HG02759 (cell line): ENCODE data around the gene CCNY.
"Not testable (repeated sequence)": the region's sequence is repeated elsewhere in the genome, so short reads cannot be mapped to it uniquely, and the experiment has no call there.

Experiments
- ATAC-seq: cut with Tn5 transposase; IDR thresholded peaks from one replicate; pipeline ENCODE4 v1.9.1; 2021; ENCODE audit warnings: mild to moderate bottlenecking, moderate library complexity; ENCODE audit not compliant: unreplicated experiment

The CCNY gene

GRCh38 chr10:35400595-35401268, 64.4 kb downstream of the CCNY start:
- no peak for ATAC-seq

- not testable (repeated sequence) for ATAC-seq
Measured at GRCh38 chr10:35403491-35403890, 67.2 kb downstream of the CCNY start.

GRCh38 chr10:35404077-35404476, 67.8 kb downstream of the CCNY start:
- not testable (repeated sequence) for ATAC-seq

- ATAC-seq: not testable (repeated sequence)
Measured at GRCh38 chr10:35406003-35406630, 69.8 kb downstream of the CCNY start.

DNA sequence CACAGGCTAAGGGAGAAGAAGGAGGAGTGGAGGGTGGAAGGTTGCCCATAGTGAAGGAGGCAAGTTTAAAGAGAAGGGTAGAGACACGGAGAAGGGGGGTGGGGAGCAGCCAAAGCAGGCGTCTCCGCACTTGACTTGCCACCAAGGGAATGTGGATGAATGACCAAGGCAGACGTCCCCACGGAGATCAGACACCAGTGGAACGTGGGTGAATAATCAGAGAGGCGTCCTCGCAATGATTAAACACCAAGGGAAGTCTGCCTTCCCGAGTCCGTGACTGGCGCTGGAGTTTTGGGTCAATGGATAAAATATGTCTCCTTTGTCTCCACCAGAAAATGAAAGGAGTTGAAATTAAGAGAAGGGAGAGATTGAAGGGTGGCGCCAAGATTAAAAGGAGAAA, 71.4 kb downstream of the CCNY start:
- ATAC-seq: not testable (repeated sequence)

DNA sequence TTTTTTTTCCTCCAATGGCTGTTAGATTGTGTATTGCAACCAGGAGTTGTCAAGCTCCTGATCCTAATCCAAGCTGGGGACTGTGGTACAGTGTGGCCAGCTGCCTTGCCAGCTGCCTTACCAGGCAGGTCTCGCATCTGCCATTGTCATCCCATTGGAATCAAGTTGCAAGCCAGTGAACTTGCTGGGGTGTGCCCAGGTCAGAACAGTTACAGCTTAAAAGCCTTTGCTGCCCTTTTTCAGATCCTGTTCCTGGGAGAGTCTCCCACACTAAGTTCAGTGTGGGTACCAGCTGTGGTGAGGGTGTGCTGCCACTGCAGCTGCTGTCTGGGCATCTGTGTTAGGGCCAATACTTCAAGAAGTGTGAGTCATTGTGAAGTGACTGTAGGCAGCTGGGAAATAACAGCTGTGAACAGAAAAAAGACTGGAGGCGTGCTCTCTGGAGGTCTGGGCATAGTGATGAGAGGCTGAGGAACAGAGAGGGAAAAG, 72.8 kb downstream of the CCNY start:
- ATAC-seq: peak; percentile 86

DNA sequence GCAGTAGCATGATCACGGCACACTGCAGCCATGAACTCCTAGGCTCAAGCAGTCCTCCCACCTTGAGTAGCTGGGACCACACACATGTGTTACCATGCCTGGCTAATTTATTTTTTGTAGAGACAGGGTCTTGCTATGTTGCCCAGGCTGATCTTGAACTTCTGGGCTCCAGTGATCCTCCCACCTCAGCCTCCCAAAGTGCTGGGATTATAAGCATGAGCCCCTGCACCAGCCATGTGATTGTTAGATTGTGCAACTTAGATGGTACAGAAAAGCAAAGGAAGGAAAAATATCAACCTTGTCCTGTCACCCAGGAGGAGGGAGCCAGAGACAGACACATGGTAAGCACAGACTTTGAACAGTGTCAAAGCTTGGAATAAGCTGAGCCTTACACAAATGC, 73.5 kb downstream of the CCNY start:
- no peak for ATAC-seq

- no peak for ATAC-seq
Measured at GRCh38 chr10:35412003-35412723, 75.9 kb downstream of the CCNY start.

- ATAC-seq: no peak
Measured at GRCh38 chr10:35412900-35413491, 76.7 kb downstream of the CCNY start.

DNA sequence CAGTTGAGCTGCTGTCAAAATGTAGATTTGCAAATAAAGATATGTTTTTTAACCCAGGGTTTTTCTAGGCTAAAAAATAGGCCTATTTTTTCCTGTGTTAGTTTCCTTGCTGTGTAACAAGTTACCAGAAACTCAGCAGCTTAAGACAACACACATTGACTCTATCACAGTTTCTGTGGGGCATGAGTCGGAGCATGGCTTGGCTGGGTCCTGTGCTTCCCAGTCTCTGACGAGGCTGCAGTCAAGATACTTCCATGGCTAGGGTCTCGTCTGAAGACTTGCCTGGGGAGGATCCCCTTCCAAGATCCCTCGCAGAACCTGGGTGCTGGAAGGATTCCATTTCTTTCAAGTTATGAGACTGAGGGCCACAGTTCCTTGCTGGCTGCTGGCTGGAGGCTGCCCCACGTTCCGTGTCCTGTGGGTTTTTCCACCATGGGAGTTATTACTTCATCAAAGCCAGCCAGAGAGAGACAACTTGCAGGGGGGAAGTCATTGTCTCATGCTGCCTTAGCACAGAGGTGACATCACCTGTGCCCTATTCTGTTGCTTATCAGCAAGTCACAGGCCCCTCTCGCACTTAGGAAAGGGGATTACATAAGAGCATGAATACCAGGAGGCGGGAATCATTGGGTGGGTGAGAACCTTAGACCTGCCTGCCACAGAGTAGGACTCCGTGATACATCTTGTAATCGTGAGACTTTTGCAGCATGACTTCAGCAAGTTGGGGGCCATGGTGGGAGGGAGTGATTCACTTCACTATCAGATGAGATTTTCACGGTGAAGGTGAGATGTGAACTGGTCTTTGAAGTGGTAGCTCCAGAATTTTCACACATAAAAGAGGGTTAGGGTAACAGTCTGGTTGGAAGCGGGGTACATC, 77.9 kb downstream of the CCNY start:
- ATAC-seq: no peak

- ATAC-seq: no peak
Measured at GRCh38 chr10:35415505-35415904, 79.2 kb downstream of the CCNY start.

DNA sequence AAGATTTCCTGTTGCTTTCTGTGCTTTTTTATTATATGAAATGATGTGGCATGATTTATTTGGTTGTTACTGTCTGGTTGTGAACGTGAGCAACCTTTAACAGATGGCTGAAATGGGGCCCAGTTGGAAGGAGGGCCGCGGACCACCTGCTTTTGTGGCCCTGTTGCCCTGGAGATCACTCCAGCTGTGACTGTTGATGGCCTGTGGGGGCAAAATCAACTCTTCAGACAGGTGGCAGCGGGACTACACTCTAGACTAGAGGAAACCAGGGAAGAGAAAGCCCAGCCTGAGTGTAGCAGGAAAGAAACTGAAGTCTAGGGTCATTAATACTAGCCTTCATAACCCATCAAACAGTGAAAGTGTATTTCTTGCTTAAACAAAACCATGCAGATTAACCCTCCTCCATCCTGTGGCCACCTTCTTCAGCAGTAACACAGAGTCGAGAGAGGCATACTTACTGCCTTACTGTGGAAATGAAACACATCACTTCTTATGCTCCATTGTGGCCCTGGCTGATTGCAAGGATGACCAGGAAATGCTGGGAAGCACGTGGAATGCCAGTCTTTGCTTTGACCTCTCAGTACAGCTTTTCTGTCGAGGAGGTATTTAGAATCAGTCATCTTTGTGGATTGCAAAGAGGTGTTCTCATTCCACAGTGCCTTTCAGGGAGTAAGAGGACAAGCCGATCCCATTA, 80.5 kb downstream of the CCNY start:
- no peak for ATAC-seq

DNA sequence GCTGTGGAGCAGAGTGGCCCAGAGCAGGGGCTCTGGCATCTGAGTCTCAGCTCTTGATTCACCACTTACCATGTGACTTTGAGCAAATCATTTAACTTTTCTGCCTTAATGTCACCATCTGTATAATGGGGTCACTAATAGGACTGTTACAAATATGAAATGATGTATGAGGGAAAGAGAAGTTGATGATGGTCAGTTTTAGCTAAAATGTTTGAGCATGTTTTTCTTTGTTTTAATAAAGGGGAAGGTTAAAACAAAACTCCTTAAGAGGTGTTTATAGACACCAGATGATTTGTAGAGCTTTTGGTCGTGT, 81.0 kb downstream of the CCNY start:
- ATAC-seq: no peak

DNA sequence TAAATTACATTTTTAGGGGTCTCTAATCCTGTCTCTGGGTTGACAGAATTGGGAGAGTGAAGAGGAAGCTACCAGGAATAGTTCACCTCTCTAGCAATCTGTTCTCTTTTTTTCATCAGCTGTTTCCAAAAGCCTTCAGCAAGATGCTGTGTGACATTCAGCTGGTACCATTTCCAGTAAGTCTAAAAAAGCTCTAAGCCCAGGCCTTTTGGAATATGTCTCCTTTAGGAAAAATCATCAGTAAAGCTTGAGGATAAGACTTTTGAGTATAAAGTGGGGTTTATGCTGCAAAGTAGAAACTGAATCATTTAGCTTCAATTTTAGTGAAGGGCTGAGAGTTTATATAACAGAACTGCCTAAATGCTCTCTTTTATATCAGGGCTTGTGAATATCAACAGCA, 81.5 kb downstream of the CCNY start:
- ATAC-seq: no peak

- ATAC-seq: not testable (repeated sequence)
Measured at GRCh38 chr10:35418580-35418979, 82.3 kb downstream of the CCNY start.

DNA sequence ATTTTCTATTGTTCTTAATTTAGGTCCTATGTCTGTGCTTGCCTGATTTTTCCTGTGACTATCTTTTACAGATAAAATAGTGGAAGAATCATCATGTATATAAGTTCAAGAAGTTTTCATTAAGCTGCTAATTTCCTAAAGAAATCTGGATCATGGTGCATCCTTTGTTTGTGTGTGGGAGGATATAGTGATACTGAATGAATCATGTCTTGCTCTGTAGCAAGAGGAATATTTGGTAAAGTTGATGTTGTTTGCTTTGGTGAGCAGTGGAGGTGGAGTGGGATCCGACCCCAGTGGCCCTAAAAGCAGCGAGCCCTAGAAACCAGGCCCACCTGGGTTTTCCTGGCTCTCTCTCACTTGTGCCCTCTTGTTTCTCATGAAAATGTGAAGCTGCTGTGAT, 83.7 kb downstream of the CCNY start:
- no peak for ATAC-seq

GRCh38 chr10:35420827-35421552, 84.7 kb downstream of the CCNY start:
- no peak for ATAC-seq

- no peak for ATAC-seq
Measured at GRCh38 chr10:35421553-35422178, 85.4 kb downstream of the CCNY start.

DNA sequence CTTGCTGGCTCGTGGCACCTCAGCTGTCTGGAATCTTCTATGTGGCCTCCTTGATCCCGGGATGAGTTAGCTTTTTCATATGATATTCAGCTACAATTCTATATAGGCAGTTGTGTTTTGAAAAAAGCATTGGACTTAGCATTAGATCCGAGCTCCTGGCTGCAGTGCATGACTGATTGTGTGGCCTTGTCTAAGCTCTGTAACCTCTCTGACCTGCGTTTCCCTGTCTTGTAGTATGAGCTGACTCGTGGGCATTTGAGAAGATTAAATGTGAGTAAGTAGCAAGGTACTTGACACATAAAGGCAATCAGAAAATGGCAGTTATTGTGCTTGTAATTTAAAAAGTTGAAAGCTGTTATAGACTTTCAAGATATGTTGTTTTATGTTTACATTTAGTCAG, 85.9 kb downstream of the CCNY start:
- no peak for ATAC-seq
